Ramos (cell line): ENCODE data around the gene SLC44A1.

Experiments used
- in situ Hi-C: fragments of 300-500 bp; cut with MboI; formaldehyde crosslinking; loops from one replicate; pipeline ENCODE4 v1.14.3; 2022; ENCODE audit warnings: low sequenced_read_pairs; ENCODE audit not compliant: unreplicated experiment

SLC44A1 gene

DNA sequence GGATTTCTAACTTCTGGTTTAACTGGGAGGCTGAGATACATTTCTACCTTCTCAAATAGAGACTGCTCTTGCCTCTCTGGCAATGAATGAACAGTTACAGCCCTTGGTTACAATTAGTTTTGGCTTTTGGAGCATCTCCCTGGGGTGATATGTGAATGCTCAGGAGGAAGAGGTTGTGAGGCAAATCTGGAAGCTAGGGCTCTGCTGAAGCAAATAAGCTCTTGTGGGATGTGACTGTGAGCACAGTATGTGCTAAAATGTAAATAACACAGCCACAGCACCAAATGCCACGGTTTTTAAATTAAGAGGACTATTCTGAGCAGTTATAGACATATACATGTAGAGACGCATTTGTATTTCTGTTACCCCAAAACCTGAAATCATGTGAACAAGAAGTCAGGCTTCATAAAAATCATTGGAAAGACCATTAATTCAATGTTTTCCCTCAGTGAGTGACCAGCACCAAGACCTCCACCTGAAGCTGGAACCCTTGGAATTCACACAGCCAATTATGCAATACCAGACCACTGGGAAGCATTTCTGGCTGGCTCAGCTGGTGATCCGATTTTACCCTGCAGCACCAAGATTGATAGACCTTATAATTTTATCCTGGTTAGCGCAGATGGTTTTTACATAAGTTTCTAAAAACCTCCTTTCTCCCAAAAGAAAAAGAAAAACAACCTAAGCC lies 3.0 kb upstream of the SLC44A1 start:
- in situ Hi-C loops, result no loop called here

DNA sequence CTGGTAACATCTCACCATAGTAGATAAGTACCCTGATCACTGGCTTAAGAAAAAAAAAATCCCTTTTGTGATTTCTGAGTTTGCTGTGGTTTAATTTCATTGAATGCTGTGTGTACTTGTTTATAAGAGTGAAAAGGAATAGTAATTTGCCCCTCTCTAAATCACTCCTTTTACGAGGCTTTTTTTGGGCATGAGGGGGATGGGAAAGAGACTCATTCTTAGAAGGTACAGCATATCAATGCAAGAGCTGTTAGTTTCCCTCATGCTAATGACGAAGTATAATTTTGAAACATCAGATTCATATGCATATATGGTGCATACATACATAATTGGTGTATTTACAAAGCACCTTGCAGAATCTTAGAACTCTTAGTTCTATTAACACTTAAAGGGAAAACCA lies 2.4 kb upstream of the SLC44A1 start:
- in situ Hi-C loops, result no loop called here

DNA sequence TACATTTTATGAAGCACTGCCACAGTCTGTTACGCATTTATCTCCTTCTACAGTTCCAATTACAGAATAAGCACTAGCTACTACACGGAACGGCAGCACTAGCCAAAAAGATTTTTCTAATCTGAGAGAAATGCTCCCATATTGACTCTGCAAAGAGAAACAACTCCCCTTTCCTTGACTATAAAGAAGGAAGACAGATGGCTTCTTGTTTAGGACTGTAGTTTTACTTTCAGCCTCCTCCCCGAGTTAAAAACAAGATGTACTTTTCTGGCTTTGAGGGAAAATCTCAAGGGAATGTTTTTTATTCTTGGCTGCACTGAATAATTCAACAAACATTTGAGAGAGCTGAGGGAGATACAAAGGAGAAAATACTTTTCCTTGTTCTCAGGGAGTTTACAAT lies 1.9 kb upstream of the SLC44A1 start:
- in situ Hi-C loops, result no loop called here

DNA sequence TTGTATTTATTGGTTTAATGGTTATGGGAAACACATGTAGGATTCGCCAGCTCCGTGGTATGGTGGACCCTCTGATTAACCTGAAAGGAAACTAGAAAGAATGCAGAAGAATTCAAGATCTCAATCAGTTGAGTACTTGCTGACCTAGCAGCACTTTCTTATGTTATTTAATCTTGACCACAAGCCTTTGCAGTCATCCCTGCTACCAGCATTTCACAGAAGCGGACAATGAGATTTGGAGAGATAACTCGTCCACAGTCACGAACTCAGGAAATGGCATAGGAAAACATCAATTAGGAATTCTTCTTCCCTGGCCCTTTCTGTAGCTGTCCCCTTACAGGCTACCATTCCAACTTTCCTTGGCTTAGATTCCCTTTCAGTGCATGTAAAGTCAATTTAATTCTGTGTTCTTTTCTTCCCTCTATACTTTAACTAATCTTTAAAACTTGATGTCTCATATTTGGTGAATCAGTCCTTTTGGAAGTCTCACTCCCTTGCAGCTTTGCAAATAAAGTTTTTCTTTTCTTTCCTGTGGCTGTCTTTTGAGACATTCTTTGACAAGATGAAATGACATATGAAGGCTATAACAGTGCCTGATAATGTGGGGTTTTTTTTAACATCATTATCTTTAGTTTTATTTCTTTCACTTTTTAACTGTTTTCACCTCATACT lies 1.3 kb upstream of the SLC44A1 start:
- in situ Hi-C loops, result no loop called here

DNA sequence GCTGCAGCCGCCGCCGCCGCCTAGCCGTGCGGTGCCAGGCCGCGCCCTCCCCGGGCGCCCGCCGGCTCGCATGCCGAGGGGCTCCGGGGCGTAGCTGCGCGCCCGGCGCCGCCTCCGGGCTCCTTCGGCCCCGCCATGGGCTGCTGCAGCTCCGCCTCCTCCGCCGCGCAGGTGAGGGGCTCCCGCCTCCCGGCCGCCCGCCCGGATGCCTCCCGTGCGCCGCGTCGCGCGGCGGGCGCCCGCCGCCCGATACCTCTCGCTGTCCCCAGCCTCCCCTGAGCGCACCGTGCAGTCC lies 230 bp downstream of the SLC44A1 start:
- in situ Hi-C loops, result loop anchor here (5.0 kb wide), 1 partner anchor 322 kb away; no protein-coding TSS in a partner anchor

DNA sequence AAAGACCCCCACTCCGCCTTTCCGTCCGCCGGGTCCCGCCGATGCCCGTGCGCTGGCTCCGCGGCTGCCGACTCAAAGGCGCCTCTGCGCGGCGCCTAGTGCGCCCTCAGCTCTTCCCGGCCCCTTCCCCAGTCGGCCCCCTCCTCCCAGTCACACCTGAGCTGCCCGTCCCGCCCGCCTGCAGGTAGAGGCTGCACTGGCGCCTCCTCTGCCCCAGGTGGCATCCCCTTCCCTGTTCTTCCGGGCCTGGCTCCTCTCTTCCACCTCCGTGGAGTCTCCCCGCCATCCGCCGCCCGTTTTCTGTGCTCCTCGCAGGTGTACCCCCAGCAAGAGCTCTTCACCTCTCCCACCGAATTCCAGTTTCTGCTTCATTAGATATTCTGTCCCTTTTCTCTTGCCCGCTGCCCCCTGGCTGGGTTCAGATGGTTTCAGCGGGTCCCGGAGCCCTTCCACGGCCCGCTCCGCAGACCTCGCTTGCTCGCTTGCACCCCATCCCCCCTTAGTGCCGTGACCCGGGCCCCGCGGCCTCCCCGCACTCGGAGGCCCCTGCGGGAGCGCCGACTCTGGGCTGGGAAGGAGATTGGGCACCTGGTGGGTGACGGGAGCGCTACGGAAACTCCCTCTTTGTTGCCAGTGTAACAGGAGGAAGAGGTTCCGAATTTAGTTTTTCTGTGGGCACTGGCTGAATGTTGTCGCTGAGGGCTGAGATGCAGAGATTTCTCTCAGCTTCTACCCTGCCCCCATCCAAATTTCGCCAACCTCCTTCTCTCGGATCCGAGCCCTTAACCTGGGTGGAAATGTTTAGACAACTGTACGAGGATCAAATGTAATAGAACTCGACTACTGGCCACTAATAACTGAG lies 809 bp downstream of the SLC44A1 start:
- in situ Hi-C loops, result loop anchor here (5.0 kb wide), 1 partner anchor 323 kb away; no protein-coding TSS in a partner anchor

DNA sequence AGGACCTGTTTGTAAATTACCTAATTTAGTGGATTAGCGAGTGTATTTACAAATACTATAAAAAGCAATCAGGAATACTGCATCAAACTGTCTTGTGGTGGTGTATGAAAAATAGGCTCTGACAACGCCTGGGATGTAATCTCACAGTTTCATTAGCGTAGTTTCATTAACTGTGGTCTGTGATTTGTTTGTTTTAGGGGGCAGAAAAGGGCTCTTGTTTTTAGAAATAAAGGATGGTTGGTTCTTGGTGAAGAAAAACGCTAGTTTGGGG lies 1.4 kb downstream of the SLC44A1 start:
- in situ Hi-C loops, result loop anchor here (5.0 kb wide), 1 partner anchor 324 kb away; no protein-coding TSS in a partner anchor

DNA sequence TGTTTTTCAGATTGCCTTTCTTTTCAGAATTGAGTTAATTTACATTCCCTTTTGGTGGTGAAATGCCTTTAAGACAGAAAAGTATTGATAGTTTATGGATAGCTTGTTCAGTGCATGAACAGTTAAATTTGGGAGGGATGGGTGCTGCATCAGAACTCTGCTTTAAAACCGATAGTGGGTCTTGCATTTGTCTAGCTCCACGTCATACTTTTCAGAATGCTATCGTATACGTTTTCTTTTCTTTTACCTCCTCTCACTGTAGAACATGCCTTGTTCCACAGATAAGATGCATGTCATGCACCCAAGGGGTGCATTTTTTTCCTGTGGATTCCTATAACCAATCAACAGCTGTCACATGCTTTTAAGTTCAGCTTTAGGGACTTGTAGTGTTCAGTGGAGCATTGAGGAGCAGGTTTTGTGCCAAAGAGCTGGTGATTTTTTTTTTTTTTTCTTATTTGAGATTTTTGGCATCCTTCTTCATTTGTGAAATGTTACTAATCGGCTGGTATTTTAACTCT lies 2.3 kb downstream of the SLC44A1 start:
- in situ Hi-C loops, result loop anchor here (5.0 kb wide), 1 partner anchor 324 kb away; no protein-coding TSS in a partner anchor

DNA sequence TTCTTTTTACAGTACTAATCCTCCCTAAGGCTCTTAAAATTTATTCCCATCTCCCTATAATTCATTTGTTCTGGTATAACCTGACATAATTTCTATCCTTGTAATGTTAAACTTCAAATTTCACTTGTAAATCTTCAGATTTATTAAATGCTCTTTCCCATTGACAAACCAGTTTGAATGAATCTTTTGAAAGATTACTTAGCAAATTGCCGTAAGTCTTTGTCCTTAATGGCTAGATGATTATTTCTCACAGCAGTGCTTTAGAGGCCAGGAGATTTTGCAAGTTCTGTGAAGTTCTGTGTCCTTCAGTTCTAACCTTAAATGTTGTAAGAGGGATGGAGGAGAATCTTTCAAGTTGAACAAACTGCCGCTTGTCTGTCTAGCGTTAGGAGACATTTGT lies 4.2 kb downstream of the SLC44A1 start:
- in situ Hi-C loops, result loop anchor here (5.0 kb wide), 1 partner anchor 326 kb away; no protein-coding TSS in a partner anchor

DNA sequence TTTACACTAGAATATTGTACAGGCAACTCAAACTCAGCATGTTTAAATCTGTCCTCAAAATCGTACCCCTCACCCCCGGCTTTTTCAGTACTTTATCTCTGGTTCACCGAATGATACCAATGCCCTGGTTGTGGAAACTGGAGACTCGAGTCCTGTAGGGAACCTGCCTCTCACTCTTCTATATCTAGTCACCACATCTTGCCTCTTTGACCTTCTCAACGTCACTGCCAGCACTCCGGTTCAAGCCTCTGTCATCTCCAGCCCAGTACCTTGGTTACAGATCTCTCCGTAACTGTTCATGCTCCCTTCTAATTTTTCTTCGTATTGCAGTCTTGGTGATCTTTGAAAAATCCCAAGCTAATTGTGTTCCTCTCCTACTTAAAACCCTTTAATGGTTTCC lies 6.7 kb downstream of the SLC44A1 start:
- in situ Hi-C loops, result loop anchor here (5.0 to 10.0 kb wide), 3 partner anchors 104 to 486 kb away; partner anchors contain the start of gene NIPSNAP3B

DNA sequence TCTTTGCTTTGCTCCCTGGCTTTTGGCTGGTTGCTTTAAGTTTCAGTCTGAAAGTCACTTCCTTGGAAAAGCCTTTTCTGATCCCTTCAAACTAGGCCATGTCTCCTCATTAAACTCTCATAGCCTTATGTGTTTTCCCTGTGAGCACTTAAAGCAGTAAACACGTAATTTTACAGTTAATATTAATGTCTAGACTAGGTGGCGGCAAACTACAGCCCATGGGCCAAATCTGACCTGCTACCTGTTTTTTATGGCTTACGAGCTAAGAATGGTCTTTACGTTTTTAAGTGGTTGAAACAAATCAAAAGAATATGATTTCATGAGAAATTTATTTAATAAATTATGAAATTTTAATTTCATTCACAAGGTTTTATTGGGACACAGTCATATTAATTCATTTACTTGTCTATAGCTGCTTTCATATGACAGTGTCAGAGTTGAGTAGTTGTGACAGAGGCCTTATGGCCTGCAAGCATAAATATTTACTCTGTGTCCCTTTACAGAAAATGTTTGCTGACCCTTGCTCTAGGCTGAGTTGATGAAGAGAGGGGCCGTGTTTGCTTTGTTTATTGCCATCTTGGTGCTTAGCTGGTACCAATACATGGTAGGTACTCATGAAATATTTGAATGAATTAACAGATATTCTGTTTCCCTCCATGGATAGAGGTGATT lies 7.4 kb downstream of the SLC44A1 start:
- in situ Hi-C loops, result loop anchor here (5.0 to 10.0 kb wide), 3 partner anchors 103 to 487 kb away; partner anchors contain the start of gene NIPSNAP3B

DNA sequence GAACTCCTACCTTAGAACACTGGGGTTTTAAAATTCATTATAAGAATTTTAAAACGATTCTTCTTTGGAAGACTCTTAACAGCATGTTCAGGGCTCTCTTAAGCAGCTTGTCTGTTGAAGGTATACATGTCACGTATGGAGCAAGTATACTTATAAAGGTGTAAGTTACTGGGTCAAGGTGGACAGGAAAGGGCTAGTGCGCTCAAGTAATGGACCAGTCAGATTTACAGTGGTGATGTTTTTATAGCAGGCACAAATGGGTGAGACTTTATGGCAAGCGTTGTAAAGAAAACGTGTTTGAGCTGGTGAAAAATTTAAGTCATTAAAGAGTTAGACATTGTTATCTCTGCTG lies 7.9 kb downstream of the SLC44A1 start:
- in situ Hi-C loops, result loop anchor here (5.0 to 10.0 kb wide), 3 partner anchors 102 to 488 kb away; partner anchors contain the start of gene NIPSNAP3B

DNA sequence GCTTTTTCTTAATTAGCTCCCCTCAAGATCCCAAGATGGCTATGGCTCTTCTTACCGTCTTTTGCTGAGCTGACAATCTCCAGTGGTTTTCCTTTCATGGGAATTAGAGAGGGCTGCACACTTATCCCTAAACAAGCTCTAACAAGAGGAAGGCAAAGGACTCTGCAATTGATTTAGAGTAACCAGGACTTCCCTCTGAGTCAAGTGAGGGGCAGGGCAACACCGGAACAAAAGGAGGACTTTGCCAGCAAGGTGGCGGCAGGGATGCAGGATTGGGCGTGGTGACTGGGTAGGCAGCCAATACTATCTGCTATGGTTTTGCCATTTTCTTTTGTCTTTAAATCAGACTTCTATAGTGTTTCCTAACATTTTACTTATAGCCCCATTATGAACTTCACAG lies 9.8 kb downstream of the SLC44A1 start:
- in situ Hi-C loops, result loop anchor here (5.0 to 10.0 kb wide), 3 partner anchors 101 to 489 kb away; partner anchors contain the start of gene NIPSNAP3B

DNA sequence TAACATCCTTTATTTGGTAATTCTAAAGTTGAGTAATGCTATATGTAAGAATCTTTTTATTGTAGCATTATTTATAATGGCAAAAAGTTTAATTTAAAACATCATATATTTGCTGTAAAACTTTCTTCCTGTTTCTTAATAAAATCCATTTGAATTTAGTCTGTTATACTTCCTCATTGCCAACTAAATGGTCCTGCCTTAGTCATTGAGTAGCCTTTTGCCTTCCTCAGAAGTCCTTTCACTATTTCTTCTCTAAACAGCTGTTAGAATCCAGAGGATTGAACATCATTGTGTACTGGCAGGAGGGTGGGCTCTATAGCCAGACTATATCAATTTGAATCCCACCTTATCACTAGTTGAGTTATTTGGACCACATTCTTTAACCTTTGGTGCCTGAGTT lies 11.0 kb downstream of the SLC44A1 start:
- in situ Hi-C loops, result loop anchor here (10.0 kb wide), 2 partner anchors 99 to 491 kb away; partner anchors contain the start of gene NIPSNAP3B

DNA sequence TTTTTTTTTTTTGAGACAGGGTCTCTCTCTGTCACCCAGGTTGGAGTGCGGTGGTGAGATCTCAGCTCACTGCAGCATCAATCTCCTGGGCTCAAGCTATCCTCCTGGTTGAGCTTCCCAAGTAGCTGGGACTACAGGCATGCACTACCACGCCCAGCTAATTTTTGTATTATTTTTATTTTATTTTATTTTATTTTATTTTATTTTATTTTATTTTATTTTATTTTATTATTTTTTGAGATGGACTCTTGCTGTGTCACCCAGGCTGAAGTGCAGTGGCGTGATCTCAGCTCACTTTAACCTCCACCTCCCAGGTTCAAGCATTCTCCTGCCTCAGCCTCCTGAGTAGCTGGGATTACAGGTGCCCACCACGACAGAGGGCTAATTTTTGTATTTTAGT lies 12.1 kb downstream of the SLC44A1 start:
- in situ Hi-C loops, result loop anchor here (10.0 kb wide), 2 partner anchors 98 to 492 kb away; partner anchors contain the start of gene NIPSNAP3B

DNA sequence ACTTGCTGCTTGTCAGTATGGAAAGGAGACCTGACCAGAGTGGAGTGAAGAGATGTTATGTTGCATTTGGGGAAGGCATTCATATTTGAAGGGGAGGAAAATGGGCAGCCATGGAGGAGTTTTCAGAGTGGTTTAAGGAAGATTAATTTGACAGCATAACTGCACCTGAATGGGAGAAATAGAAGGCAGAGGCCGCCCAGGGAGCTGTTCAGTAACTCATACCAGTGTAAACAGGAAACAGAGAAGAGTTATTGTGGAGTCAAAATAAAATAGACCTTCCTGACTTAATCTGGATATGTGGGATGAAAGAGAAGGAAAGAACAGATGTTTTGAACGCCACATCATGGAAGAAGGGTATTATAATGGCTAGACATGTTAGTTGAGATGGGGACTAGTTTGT lies 13.4 kb downstream of the SLC44A1 start:
- in situ Hi-C loops, result loop anchor here (10.0 kb wide), 2 partner anchors 97 to 493 kb away; partner anchors contain the start of gene NIPSNAP3B

DNA sequence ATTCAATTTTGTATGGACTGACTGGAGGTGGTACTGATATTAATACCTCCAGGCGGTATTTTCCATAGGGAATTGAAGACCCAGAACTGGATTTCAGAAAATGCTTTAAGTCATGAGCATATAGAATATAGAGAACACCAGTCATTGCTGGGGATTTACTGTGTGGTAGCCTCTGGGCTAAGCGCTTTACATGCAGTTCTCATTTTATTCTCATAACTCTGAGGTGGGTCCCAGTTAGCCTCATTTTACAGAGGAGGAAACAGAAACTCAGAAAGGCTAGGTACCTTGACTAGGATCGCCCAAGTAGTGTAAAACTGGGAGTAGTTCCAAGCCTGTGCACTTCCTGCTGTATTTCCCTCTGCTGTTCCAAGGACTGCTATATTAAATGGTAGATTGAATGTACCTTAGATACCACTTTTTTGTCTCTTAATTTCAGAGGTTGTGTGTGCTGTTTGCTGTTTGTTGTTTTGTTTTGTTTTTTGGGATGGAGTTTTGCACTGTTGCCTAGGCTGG lies 13.8 kb downstream of the SLC44A1 start:
- in situ Hi-C loops, result loop anchor here (10.0 kb wide), 2 partner anchors 97 to 493 kb away; partner anchors contain the start of gene NIPSNAP3B

DNA sequence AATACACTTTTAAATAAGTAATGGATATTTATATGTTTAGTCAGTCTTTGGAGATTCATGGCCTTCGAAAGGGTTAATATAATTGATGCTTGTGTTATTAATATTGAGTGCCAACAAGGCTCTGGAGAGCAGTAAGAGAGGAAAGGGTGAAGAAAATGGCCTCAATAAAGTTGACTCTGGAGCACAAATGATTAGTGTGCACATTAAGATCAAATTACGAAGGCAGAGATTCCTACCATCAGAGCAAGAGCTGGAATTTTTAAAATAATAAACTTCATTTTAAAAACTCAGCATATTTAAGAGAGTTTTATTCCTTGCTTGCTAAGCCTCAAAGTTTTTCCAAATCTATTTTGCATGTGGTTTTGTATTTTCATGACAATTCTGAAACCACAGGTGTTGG lies 14.8 kb downstream of the SLC44A1 start:
- in situ Hi-C loops, result loop anchor here (10.0 kb wide), 2 partner anchors 96 to 494 kb away; partner anchors contain the start of gene NIPSNAP3B
